ENCODE data around the gene ZDHHC24.
A peak's percentile ranks its signal among the peaks of the same experiment; 100 is the strongest.
"Not testable (repeated sequence)": the region's sequence is repeated elsewhere in the genome, so short reads cannot be mapped to it uniquely, and the experiment has no call there.

The ZDHHC24 gene

DNA sequence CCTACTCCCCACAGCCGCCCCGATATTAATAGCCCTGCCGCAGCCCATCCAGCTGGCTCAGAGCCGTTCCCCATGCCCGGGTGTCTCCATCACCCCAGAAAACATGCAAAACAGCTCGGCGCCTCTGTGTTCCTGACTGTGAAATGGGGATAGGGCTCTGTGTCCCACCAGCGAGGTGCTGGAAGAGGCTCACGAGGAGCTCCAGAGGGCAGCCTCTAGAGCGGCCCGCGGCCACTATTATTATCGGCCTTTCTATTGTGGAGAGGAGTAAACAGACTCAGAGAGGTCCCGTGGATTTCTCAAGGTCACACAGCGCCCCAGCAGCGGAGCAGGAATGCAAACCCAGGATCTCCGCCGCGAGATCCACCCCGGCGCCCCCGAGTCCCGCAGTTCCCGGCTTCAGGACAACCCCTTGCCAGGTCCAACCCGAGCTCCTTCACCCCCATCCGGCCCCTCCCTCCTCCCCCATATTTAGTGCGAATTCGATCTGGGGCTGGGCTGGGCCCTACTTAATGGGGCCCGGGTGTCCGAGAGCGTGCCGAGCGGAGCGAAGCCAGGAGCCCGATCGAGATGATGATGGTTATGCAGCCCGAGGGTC is 619 bp upstream of the ZDHHC24 start, which contains the start of gene ACTN3:
Gene ACTN3, plus strand, starts transcription at position 536 of the 598 bp plus-strand sequence. Its CDS starts 35 bp downstream, at position 571.
- peak; percentile 6 to 16 for DNase-seq (ENCODE audit: low read depth in 2 of 2)

DNA sequence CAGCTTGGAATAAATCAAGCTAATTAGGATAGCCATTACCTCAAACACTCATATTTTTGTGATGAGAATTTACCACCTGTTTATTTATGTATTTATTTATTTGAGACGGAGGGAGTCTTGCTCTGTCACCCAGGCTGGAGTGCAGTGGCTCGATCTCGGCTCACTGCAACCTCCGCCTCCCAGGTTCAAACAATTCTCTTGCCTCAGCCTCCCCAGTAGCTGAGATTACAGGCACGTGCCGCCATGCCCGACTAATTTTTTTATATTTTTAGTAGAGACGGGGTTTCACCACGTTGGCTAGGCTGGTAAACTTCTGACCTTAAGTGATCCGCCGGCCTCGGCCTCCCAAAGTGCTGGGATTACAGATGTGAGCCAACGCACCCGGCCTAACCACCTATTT is 896 bp downstream of the ZDHHC24 start:
- not testable (repeated sequence) for DNase-seq (ENCODE audit: low read depth in 2 of 2)

DNA sequence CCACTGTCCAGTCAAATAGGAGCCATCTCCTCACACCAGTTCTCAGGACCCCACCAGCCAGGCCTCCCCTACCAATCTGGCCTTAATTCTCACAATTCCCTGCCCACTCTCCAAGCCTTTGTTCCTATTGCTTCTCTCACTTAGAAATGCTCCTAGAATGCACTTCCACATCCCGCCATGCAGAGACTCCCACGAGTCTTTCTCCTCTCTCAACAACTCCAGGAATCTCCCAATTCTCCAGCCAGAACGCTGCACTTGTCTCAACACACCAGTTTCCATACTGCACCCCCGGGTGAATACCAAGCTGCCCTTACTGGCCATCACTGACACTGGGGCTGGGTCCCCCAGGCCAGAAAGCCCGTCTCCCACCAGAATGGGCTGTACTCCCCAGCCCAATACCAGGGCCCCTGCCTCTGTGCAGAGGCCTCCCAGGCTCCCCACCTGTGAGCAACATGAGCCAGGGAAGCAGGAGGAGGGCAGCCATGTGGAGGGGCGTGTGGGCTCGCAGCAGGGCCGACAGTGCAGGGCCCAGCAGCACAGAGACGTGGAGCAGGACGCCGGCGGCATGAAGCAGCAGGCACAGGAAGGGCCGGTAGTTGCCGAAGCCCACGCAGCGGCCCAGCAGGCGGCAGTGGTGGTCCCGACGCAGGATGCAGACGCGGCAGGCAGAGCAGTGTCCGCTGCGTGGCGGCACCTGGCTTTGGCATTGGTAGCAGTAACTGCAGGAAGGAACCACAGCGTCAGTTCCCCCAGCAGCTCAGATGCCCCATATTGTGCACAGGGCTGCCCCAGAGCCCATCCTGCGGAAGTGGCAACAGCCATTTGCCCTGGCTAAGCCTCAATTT is 2.4 kb downstream of the ZDHHC24 start:
- peak; percentile 18 to 40 for DNase-seq (ENCODE audit: low read depth in 2 of 2)

DNA sequence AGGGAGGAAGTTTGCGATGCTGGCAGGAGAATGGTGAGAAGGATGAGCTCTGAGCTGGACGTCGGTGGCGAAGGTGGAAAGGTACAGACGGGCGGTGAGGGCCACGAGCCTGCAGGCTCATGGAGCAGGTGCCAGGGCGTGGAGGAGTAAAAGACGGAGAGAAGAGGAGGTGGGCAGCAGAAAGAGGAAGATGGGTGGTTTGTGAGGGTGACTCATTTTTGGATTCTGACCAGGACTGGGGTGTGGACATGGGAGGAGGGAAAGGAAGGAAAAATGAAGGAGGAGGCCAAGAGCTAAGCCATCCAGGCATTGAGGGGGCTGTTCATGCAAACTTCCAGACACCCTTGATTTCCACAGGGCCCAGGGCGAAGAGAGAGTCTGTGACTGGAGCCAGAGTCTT is 3.5 kb downstream of the ZDHHC24 start:
- no peak for DNase-seq (ENCODE audit: low read depth in 2 of 2)

DNA sequence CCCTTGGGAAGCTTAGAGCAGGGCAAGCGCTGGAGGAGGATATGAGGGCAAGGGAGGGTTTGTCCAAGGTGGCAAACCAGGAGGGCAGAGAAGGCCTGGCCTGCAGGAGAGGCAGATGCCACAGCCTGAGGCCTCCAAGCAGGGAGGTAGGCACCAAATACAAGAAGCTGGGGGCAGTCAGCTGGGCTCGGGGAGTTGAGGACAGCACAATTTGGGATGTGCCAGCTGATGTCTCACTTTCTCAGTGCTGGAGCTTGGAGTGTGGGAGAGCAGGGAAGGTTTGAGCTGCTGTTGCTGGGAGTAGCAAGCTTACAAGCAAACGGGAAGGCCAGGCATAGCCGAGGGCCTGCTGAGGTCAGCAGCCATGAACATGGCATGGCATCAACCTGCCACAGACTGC is 4.0 kb downstream of the ZDHHC24 start:
- no peak for DNase-seq (ENCODE audit: low read depth in 2 of 2)

DNA sequence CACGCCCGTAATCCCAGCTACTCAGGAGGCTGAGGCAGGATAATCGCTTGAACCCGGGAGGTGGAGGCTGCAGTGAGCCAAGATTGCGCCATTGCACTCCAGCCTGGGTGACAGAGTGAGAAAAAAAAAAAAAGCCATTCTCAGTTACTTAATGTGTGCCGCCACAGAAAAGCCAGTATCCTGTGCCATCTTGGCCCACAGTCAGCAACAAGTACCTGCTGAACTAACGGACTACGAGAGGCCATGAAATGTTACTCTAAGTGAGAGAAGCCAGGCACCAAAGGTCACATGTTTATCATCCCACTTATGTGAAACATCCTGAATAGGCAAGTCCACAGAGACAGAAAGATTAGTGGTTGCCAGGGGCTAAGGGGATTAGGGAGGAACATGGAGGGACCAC is 5.2 kb downstream of the ZDHHC24 start:
- DNase-seq (ENCODE audit: low read depth in 2 of 2) = not testable (repeated sequence)

DNA sequence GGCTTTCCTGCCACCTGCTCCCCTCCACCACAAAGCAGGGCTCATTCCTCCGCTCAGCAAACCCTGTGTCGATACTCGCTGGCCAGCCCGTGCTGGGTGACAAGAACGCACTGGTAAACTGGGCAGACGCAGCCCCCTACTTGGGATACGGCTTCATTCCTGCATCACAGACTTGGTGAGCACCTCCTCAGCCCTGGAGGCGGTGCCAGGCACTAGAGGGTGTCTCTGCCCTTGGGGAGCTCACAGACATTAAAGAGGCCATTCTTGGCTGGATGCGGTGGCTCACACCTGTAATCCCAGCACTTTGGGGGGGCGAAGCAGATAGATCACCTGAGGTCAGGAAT is 6.0 kb downstream of the ZDHHC24 start:
- no peak for DNase-seq (ENCODE audit: low read depth in 2 of 2)

DNA sequence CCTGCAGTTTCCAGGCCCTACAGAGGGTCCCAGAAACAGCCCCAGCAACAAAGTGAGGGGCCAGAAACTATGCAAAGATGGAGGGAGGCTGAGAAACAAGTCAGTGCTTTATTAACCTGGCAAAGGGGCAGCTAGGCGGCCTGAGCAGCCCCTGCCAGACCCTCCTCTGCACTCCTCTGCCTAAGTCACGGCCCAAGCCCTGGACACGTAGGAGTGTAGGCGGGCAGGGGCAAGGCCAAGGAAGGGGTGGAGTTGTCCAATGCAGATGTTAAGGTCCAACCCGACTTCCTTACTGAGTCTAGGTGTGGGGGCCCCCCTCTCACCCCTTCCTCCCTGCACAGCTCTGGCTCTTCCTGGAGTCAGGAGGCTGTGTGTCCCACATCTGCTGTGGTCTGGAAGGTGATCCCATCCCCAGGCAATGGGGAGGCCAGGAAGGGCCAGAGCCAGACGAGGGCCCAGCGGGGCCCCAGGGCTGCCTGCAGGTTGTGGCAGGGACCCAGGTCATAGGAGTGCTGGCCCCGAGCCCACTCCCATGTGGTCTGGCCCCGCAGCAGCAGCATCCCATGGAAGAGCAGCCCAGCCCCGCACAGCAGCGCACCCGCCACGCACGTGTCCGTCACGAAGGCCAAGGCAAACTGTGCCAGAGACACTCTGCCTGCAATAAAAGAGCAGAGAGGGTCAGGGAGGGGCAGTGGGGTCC is 6.5 kb downstream of the ZDHHC24 start:
- DNase-seq (ENCODE audit: low read depth in 2 of 2) = no peak

DNA sequence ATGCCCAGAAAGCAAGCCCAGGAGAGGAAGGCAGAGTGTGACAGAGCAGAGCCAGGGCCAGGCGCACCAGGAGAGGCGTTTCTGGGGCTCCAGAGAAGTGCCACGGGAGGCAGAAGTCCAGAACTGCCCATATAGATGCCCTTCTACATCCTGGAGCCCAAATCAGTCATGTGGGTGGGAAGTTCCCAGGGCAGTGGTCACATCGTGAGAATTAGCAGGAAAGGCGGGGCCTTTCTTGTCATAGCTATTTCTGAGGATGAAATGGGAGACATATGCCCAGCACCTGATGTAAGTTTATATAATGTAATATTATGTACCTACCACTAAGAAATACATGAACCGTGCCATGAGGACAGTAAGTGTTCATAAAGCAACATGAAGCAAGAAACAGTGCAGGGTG is 13.1 kb downstream of the ZDHHC24 start:
- DNase-seq (ENCODE audit: low read depth in 2 of 2) = no peak

DNA sequence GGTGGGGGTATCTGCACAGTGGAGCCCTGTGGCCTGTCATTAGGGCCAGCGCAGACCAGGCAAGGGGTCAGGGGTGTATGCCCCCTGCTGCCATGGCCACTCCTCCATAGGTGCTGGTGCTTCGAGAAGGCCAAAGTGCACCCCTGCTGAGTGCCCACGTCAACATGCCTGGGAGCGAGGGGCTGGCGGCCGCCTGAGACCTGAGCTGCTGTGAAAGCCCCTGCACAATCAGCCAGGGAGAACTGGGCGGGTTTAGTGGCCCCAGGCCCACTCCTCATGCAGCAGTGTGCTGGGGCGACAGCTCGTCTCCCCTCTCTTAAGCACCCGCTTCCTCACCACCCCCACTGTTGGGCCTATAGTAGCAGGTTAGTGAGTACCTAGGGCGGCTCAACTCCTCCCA is 14.0 kb downstream of the ZDHHC24 start:
- DNase-seq (ENCODE audit: low read depth in 2 of 2) = no peak

DNA sequence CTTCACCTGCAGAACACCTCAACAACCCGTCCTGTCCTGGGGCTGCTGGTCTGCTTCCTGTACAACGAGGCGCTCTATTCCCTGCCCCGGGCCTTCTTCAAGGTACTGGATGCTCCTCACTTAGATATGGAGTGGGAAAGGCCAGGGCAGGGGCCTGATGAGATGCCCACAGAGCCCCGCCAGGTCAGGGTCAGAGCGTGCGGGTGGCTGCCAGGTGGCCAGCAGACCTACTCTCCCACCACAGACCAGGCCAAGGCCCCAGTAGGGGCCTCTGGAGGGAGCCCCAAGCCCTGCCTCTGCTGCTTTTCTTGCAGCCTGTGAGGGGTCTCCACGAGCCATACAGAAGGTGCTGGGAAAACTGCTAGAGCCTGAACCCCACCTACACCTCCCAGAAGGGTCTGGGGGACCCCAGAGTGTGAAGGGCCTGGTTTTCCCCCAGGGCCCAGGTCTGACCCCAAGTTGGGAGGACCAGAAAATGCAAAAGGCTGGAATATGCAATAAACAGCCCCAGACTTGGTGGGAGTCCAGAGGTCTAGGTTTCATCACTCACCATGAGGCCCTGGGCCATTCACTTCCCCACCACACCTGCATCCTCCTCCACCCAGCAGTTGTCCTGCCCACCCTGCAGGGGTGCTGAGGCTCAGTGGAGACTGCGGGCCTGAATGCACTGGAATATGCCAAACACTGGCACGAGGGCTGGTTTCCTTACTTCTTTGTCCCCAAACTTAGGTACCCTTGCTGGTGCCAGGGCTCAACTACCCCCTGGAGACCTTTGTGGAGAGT is 14.7 kb downstream of the ZDHHC24 start:
- no peak for DNase-seq (ENCODE audit: low read depth in 2 of 2)

DNA sequence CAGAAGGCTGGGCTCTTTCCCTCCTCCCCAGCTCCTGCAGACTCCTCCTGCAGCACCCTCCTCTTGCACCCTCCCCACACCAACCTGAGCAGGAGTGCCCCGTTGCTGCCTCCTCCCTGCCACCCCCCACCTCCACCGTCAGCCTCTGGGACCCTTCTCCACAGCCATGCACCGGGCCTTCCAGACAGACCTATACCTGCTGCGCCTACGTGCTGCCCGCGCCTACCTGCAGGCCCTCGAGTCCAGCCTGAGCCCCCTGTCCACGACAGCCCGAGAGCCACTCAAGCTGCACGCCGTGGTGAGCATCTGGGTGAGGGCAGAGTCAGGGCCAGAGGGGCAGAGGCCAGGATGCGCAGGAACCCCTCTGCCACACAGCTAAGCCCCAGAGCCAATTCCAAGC is 16.2 kb downstream of the ZDHHC24 start:
- DNase-seq (ENCODE audit: low read depth in 2 of 2) = no peak

DNA sequence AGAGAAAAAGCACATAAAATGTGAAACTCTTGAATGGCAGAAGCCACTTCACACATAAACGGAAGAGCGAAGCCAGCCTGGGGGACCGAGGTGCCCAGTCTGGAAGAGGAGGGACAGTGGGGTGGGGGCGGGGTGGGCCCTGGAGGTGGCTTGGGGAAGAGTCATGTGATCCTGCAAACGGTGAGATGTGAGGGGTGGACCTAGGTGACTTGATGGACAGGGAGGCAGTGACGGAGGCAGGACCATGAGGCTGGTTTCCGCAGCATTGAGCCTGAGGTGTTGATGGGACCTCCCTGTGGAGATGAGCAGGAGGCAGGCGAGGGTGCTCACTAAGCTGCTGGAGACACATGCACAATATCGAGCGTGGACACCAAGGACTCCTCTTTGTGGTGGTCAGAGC is 16.8 kb downstream of the ZDHHC24 start:
- DNase-seq (ENCODE audit: low read depth in 2 of 2) = no peak

DNA sequence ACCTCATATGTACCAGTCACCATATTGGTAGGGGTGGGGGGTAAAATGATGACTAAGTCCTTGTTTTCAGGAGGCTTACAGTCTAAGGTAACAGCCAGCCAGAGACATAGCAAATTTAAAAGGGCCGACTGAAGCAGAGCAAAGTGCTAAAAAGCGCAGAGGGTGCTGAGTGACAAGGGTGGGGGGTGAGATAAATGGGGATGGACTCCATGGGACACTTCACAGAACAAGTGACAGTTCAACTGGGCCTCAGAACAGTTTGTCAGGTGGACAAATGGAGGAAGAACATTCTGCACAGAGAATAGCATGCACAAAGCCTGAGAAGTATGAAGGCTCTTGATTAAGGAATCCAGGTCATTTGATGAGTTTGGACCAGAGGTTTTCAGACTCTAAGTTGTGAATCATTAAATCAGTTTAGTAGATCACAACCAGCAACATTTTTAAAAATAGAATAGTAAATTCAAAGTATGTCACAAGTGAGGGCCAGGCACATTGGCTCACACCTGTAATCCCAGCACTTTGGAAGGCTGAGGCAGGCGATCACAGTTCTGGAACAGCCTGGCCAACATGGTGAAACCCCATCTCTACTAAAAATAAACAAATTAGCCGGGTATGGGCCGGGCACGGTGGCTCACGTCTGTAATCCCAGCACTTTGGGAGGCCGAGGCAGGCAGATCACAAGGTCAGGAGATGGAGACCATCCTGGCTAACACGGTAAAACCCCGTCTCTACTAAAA is 21.4 kb downstream of the ZDHHC24 start:
- DNase-seq (ENCODE audit: low read depth in 2 of 2) = no peak

DNA sequence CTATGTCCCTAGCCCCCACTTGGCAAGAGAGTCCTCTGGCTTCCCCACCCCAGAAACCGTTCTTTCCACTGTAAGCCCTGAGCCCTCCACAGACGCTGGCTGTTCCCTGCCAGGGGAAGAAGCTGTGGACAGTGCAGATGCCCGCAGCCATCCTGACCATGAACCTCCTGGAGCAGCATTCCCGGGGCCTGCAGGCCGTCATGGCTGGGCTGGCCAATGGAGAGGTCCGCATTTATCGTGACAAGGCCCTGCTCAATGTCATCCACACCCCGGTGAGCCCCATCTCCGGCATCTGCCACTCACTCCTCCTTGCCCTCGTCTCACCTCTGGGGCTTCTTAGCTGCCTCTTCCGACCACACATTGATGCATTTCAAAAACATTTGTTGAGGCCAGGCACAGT is 22.2 kb downstream of the ZDHHC24 start:
- DNase-seq (ENCODE audit: low read depth in 2 of 2) = no peak

DNA sequence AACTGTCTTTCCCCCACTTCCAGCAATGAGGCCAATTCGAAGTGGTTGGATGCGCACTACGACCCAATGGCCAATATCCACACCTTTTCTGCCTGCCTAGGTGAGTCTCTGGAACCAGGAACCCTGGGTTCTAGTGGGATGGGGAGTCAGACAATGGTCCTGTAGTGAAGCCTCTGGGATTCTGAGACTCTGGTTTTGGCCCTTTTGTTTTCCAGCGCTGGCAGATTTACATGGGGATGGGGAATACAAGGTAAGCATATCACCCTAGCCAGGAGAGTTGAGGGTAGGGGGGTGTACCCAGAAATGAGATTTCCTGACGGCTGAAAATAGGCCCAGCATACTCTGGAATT is 34.9 kb downstream of the ZDHHC24 start:
- no peak for DNase-seq (ENCODE audit: low read depth in 2 of 2)

DNA sequence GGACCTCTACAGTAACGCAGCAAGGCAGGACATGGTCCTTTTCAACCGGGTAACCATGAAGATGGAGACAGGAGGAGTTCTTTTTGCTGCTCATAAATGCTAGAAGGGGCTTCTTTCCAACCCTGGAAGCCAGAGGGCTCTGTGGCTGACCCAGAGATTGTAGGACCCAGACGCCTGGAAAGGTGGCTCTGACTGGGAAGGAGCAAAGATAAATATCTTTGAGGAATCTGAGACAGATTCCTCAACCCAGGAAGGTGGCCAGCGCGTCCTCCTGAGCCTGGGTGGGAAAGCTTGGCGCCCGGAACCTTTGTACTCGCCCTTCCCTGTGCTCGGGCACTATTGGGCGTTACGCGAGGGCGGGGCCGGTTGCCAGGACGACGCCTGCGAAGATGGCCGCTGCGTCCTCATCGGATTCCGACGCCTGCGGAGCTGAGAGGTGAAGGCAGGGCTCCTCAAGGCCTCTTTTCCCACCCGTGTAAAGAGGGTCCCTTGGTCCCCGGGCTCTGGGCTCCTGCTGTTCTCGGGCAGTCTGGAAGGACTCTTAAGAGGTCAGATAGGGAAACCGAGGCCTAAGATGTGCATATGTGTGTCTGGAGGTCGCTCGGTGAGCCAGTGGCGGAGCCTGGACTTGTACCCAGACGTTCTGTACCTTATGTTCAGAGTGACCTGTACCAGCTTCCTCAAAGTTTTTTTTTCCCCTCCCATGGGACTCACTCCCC is 35.4 kb downstream of the ZDHHC24 start, which contains the start of gene BBS1:
Gene BBS1, plus strand, starts transcription at position 365 of the 719 bp plus-strand sequence. Its CDS starts 25 bp downstream, at position 390.
- peak; percentile 78 to 80 for DNase-seq (ENCODE audit: low read depth in 2 of 2)

DNA sequence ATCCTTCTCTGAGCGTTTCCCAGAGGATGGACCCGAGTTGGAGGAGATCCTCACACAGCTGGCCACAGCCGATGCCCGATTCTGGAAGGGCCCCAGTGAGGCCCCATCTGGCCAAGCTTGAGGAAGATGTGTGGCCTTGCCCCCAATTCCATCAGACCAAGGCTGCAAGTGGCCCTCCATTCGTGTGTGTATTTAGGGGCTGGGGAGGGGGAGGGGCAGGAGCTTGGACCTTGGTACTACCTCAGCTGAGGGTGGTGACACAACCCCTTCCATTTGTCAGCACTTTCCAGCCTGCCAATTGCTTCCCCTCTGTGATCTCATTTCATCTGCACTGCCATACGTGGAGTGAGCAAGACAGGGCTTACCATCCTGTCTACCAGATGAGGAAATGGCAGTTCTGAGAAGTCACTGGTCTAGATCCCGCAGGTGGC is 36.7 kb downstream of the ZDHHC24 start:
- DNase-seq (ENCODE audit: low read depth in 2 of 2) = no peak

DNA sequence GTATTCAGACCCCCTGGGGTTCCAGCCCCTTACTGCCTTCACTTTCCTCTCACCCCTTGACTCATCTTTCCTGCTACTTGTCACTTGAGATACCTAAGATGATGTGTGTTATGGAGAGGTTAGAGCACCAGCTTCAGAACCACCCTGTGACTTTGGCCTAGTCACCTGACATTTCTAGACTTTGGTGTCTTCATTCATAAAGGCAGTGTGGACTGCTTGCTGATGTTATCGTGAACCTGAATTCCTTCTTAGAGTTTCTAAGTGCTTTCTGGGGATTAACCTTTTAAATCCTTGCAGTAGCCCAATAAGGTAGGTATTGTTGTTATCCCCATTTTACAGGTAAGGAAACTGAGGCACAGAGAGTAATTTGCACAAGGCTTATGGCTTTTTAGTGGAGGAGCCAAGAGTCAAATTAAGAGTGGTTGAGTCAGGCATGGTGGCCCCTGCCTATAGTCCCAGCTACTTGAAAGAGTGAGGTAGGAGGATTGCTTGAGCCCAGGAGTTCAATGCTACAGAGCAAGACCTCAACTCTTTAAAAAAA is 40.5 kb downstream of the ZDHHC24 start:
- no peak for DNase-seq (ENCODE audit: low read depth in 2 of 2)

DNA sequence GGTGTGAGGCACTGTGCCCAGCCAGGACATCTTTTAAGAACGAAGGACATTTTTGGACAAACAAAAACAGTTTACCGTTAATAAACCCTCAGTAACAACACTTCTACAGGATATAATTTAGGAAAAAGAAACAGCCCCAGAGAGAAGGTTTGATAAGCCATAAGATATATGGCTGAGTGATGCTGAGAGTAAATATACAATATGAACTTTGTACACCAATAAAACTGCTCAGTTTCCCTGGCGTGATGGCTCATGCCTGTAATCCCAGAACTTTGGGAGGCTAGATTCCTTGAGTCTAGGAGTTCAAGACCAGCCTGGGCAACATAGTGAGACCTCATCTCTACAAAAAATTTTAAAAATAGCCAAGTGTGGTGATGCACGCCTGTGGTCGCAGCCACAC is 47.3 kb downstream of the ZDHHC24 start:
- DNase-seq (ENCODE audit: low read depth in 2 of 2) = no peak
